GM06990 (cell line): Measurements from ENCODE around the gene WDFY2.

ENCODE experiments used
- DNase-seq: peaks from one replicate; pipeline ENCODE4 v3.0.0-alpha.2; 2011; ENCODE audit not compliant: insufficient read length; ENCODE audit errors: extremely low read depth
- H3K27me3 ChIP-seq: replicated peaks from 2 replicates; pipeline ENCODE4 v1.6.0; 2011; ENCODE audit warnings: low read length; ENCODE audit not compliant: control insufficient read depth, insufficient read depth
- H3K36me3 ChIP-seq: 2 replicates; pipeline ENCODE4 v1.5.1; 2011; ENCODE audit warnings: low read length; ENCODE audit not compliant: control insufficient read depth, insufficient read depth
- H3K4me3 ChIP-seq: replicated peaks from 2 replicates; pipeline ENCODE4 v1.5.1; 2011; ENCODE audit warnings: low read depth, mild to moderate bottlenecking, control low read depth, low read length
- CTCF ChIP-seq: IDR thresholded peaks from 2 replicates; pipeline ENCODE4 v1.5.1; 2011; ENCODE audit warnings: low read length, control low read depth, mild to moderate bottlenecking, inconsistent platforms; ENCODE audit not compliant: insufficient read depth, poor library complexity, severe bottlenecking

Gene WDFY2

GRCh38 chr13:51726446-51727193, 142.4 kb downstream of the WDFY2 start:
- no peak for DNase-seq
- no peaks in the 10 kb centered on the region for H3K36me3 ChIP-seq
- no peak for TF ChIP-seq CTCF
- no peaks in the 10 kb centered on the region for H3K27me3 ChIP-seq
- no peak overlapping the region for H3K4me3 ChIP-seq

GRCh38 chr13:51727634-51728274, 143.5 kb downstream of the WDFY2 start:
- no peak overlapping the region for H3K4me3 ChIP-seq
- H3K36me3 ChIP-seq = no peaks in the 10 kb centered on the region
- no peaks in the 10 kb centered on the region for H3K27me3 ChIP-seq
- TF ChIP-seq CTCF = no peak
- DNase-seq = no peak

- Histone ChIP-seq H3K27me3 (no peaks in the 10 kb centered on the region), H3K4me3 (no peak overlapping the region), H3K36me3 (no peaks in the 10 kb centered on the region)
- TF ChIP-seq CTCF = no peak
- DNase-seq = no peak
Observed at GRCh38 chr13:51728275-51728673, 144.0 kb downstream of the WDFY2 start.

GRCh38 chr13:51728972-51729371, 144.7 kb downstream of the WDFY2 start:
- TF ChIP-seq CTCF = no peak
- H3K36me3 ChIP-seq = no peaks in the 10 kb centered on the region
- no peaks in the 10 kb centered on the region for H3K27me3 ChIP-seq
- DNase-seq = no peak
- no peak overlapping the region for H3K4me3 ChIP-seq

GRCh38 chr13:51729866-51730553, 145.7 kb downstream of the WDFY2 start:
- Histone ChIP-seq H3K27me3 (no peaks in the 10 kb centered on the region), H3K4me3 (no peak overlapping the region), H3K36me3 (no peaks in the 10 kb centered on the region)
- no peak for TF ChIP-seq CTCF
- DNase-seq = no peak
